ENCODE measurements around the gene RPUSD1. TPM values are rescaled to one million over a fixed set of nuclear protein-coding genes. Genes with fewer than 3 reads are reported as not detected.

RPUSD1 gene
- total RNA-seq, 3 donors from 2014 or later (not counting 1 experiment from before 2014, with no cell fraction given): 20.8 to 31.7 (median 29.6) TPM

- Histone ChIP-seq H3K4me1 (ENCODE audit: control insufficient read depth, insufficient read depth, low read length) (peaks cover 4% of the 10 kb centered on the region), H3K9me3 (ENCODE audit: control insufficient read depth, insufficient read depth, low read length) (no peaks in the 10 kb centered on the region), H3K36me3 (ENCODE audit: control insufficient read depth, insufficient read depth, low read length) (no peaks in the 10 kb centered on the region), H3K4me3 (ENCODE audit: low read length) (no peak overlapping the region), H3K27ac (ENCODE audit: low read length) (no peak overlapping the region), H3K27me3 (ENCODE audit: control insufficient read depth, insufficient read depth, low read length) (no peaks in the 10 kb centered on the region)
- H3K27ac Mint-ChIP-seq: no peak overlapping the region
- DNase-seq (no peak), ATAC-seq (no peak)
- WGBS (ENCODE audit: insufficient coverage): 94% methylated on average over 40 of the region's 40 CpGs
- no peak for TF ChIP-seq CTCF (IDR thresholded peaks at IDR 0.05)
- no peaks in the 10 kb centered on the region for H3K9me3 Mint-ChIP-seq
- no peak overlapping the region for H3K4me3 Mint-ChIP-seq
- intact Hi-C loops (cut with micrococcal nuclease): no loop called here
- H3K27me3 Mint-ChIP-seq (ENCODE audit: low read depth in 2 of 2): peaks cover 0 to 3% of the 10 kb centered on the region in 2 donors
- no peaks in the 10 kb centered on the region for H3K36me3 Mint-ChIP-seq
- H3K4me1 Mint-ChIP-seq: no peaks in the 10 kb centered on the region
Measured at GRCh38 chr16:794091-794822, 6.1 kb upstream of the RPUSD1 start.

GRCh38 chr16:793414-793813 lies 5.2 kb upstream of the RPUSD1 start:
- no peak for DNase-seq

DNA sequence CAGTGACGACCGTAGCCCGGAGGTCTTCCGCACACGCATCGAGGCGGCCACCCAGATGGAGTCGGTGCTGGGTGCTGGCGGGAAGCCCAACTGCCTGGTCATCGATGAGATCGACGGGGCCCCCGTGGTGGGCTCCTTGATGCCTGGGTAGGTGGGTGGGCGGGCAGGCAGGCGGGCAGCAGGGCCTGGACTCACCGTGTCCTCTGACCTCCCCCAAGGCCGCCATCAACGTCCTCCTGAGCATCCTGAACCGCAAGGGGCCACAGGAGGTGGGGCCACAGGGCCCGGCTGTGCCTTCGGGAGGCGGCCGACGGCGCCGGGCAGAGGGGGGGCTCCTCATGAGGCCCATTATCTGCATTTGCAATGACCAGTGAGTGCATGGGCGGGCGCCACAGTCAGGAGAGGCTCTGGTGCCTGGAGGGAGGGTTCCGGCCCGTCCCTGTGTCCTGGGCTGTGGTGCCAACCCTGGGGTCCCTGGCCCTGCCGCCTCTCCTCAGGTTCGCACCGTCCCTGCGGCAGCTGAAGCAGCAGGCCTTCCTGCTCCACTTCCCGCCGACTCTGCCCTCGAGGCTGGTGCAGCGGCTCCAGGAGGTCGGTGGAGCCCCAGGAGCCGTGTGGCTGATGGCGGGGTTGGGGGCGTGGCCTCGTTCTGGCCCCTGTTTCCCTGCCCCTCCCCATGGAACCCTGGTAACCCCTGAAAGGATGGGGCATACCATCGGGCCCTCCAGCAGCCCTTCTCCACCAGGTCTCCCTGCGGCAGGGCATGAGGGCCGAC lies 4.2 kb upstream of the RPUSD1 start:
- H3K4me1 ChIP-seq (ENCODE audit: control insufficient read depth, insufficient read depth, low read length): peaks cover 15% of the 10 kb centered on the region
- intact Hi-C loops (cut with micrococcal nuclease): no loop called here
- H3K27me3 ChIP-seq (ENCODE audit: control insufficient read depth, insufficient read depth, low read length): no peaks in the 10 kb centered on the region
- no peaks in the 10 kb centered on the region for H3K36me3 Mint-ChIP-seq
- no peak overlapping the region for H3K27ac Mint-ChIP-seq
- no peaks in the 10 kb centered on the region for H3K36me3 ChIP-seq (ENCODE audit: control insufficient read depth, insufficient read depth, low read length)
- WGBS (ENCODE audit: insufficient coverage): 96% methylated on average over 46 of the region's 46 CpGs
- H3K27me3 Mint-ChIP-seq (ENCODE audit: low read depth in 2 of 2): no peaks in the 10 kb centered on the region
- DNase-seq (no peak), ATAC-seq (no peak)
- H3K4me1 Mint-ChIP-seq: peaks cover 0 to 4% of the 10 kb centered on the region in 2 donors
- H3K9me3 ChIP-seq (ENCODE audit: control insufficient read depth, insufficient read depth, low read length): no peaks in the 10 kb centered on the region
- no peak overlapping the region for H3K4me3 Mint-ChIP-seq
- no peak overlapping the region for H3K27ac ChIP-seq (ENCODE audit: low read length)
- TF ChIP-seq CTCF (IDR thresholded peaks at IDR 0.05): no peak
- no peak overlapping the region for H3K4me3 ChIP-seq (ENCODE audit: low read length)
- H3K9me3 Mint-ChIP-seq: no peaks in the 10 kb centered on the region

More at GRCh38 chr16:793414-793813, 5.2 kb upstream of the RPUSD1 start:
- H3K36me3 Mint-ChIP-seq: no peaks in the 10 kb centered on the region
- Histone ChIP-seq H3K27me3 (ENCODE audit: control insufficient read depth, insufficient read depth, low read length) (no peaks in the 10 kb centered on the region), H3K27ac (ENCODE audit: low read length) (no peak overlapping the region), H3K4me3 (ENCODE audit: low read length) (no peak overlapping the region), H3K9me3 (ENCODE audit: control insufficient read depth, insufficient read depth, low read length) (no peaks in the 10 kb centered on the region), H3K4me1 (ENCODE audit: control insufficient read depth, insufficient read depth, low read length) (peaks cover 9% of the 10 kb centered on the region), H3K36me3 (ENCODE audit: control insufficient read depth, insufficient read depth, low read length) (no peaks in the 10 kb centered on the region)
- TF ChIP-seq CTCF (IDR thresholded peaks at IDR 0.05): no peak
- H3K4me1 Mint-ChIP-seq: no peaks in the 10 kb centered on the region
- H3K27me3 Mint-ChIP-seq (ENCODE audit: low read depth in 2 of 2): peaks cover 0 to 3% of the 10 kb centered on the region in 2 donors
- intact Hi-C loops (cut with micrococcal nuclease): no loop called here
- H3K4me3 Mint-ChIP-seq: no peak overlapping the region
- H3K9me3 Mint-ChIP-seq: no peaks in the 10 kb centered on the region
- H3K27ac Mint-ChIP-seq: no peak overlapping the region
- WGBS (ENCODE audit: insufficient coverage): 94% methylated on average over 8 of the region's 8 CpGs
- no peak for ATAC-seq
